ENCODE results near the gene EHD3. TPM values are rescaled to one million over a fixed set of nuclear protein-coding genes. Genes with fewer than 3 reads are reported as not detected.

EHD3 gene
- total and polyA plus RNA-seq, 4 donors, result 7.2 to 20.2 (median 13.2) TPM

DNA sequence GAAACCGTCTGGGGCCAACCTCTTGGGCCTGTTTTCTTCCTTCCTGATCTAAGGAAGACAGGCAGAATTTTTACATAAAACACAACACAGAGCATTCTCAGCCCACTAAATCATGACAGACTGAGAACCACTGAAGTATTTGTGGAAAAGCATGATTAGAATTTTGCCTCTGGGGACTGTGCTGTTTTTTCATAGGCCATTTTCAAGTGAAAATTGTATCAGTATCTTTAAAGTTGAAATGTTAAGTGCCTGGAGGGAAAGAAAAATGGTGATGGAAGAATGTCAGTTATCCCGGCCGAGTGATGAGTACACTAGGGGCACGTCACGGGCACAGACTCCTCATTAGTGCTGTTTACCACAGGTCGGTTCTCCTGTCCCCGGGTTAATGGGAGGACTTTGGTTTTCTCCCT lies 36.9 kb downstream of the EHD3 start:
- Histone ChIP-seq H3K27ac (ENCODE audit: low read depth in 1 of 2, low read length in 2 of 2) (no peak overlapping the region), H3K27me3 (ENCODE audit: control insufficient read depth in 4 of 4, insufficient read depth in 4 of 4, low read length in 3 of 4) (no peaks in the 10 kb centered on the region)

DNA sequence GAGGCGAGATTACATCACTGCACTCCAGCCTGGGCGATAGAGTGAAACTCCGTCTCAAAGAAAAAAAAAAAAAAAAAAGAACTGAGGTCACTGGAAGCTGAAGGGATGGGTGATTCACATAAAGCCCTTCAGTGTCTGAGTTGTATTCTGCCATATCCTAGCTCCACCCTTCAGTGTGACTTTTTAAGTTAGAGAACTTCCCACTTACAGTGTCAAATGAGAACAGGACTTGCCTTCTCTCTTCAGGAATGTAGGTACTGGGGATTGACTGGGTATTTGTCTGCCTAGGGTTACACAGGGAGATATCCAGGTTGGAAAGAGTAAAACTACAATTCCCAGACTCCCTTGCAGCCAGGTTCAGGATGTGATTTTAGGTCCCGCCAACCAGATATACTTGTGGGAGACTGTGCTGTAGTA lies 37.9 kb downstream of the EHD3 start:
- WGBS, result 78% methylated on average over 4 of the region's 4 CpGs
- no peak overlapping the region for H3K9ac ChIP-seq (ENCODE audit: low read depth in 1 of 2, low read length in 2 of 2)
- no peak for DNase-seq (ENCODE audit: low spot score)
- no peaks in the 10 kb centered on the region for H3K27me3 ChIP-seq (ENCODE audit: control insufficient read depth in 4 of 4, insufficient read depth in 4 of 4, low read length in 3 of 4)
- no peaks in the 10 kb centered on the region for H3K4me1 ChIP-seq (ENCODE audit: control insufficient read depth in 4 of 4, insufficient read depth in 4 of 4, low read length in 3 of 4)
- no peaks in the 10 kb centered on the region for H3K36me3 ChIP-seq (ENCODE audit: control insufficient read depth in 4 of 4, insufficient read depth in 3 of 4, low read depth in 1 of 4, low read length in 3 of 4)
- H3K9me3 ChIP-seq (ENCODE audit: control insufficient read depth in 4 of 4, low read length in 3 of 4), result no peaks in the 10 kb centered on the region
- no peak overlapping the region for H3K4me3 ChIP-seq (ENCODE audit: low read depth in 1 of 3, low read length in 3 of 3)
- no peak overlapping the region for H3K27ac ChIP-seq (ENCODE audit: low read depth in 1 of 2, low read length in 2 of 2)
- TF ChIP-seq MAX (IDR thresholded peaks at IDR 0.05) (no peak), EGR1 (IDR thresholded peaks at IDR 0.05; ENCODE audit: low read depth in 2 of 2) (no peak), HNF4A (conservative IDR thresholded peaks at IDR 0.05) (no peak), TAF1 (conservative IDR thresholded peaks at IDR 0.05) (no peak)

More for the DNA sequence above, 36.9 kb downstream of the EHD3 start:
- no peak overlapping the region for H3K9ac ChIP-seq (ENCODE audit: low read depth in 1 of 2, low read length in 2 of 2)
- no peaks in the 10 kb centered on the region for H3K4me1 ChIP-seq (ENCODE audit: control insufficient read depth in 4 of 4, insufficient read depth in 4 of 4, low read length in 3 of 4)
- no peak for DNase-seq (ENCODE audit: low spot score)
- WGBS, result 81% methylated on average over 7 of the region's 7 CpGs
- no peaks in the 10 kb centered on the region for H3K9me3 ChIP-seq (ENCODE audit: control insufficient read depth in 4 of 4, low read length in 3 of 4)
- no peaks in the 10 kb centered on the region for H3K36me3 ChIP-seq (ENCODE audit: control insufficient read depth in 4 of 4, insufficient read depth in 3 of 4, low read depth in 1 of 4, low read length in 3 of 4)
- H3K4me3 ChIP-seq (ENCODE audit: low read depth in 1 of 3, low read length in 3 of 3), result no peak overlapping the region
- TF ChIP-seq TAF1 (conservative IDR thresholded peaks at IDR 0.05) (no peak), RAD21 (IDR thresholded peaks at IDR 0.05) (no peak), ZBTB33 (IDR thresholded peaks at IDR 0.05) (no peak), YY1 (IDR thresholded peaks at IDR 0.05) (no peak), GABPA (IDR thresholded peaks at IDR 0.05 in 1 of 2, conservative IDR thresholded peaks at IDR 0.05 in 1 of 2) (no peak), SP1 (IDR thresholded peaks at IDR 0.05) (no peak), NR2F2 (IDR thresholded peaks at IDR 0.05) (no peak), RXRA (IDR thresholded peaks at IDR 0.05) (no peak), HNF4A (conservative IDR thresholded peaks at IDR 0.05) (no peak), JUND (IDR thresholded peaks at IDR 0.05) (no peak), FOXA1 (IDR thresholded peaks at IDR 0.05) (no peak), ATF3 (IDR thresholded peaks at IDR 0.05) (no peak), REST (IDR thresholded peaks at IDR 0.05) (no peak)
